T-helper 17 cell (primary cell): ENCODE measurements around the gene PCNT. TPM values are rescaled to one million over a fixed set of nuclear protein-coding genes. Genes with fewer than 3 reads are reported as not detected.

Experiments
- ATAC-seq: fragments of 150-1000 bp; cut with Tn5 transposase; 2 replicates; pipeline ENCODE4 v1.10.0; 2021; ENCODE audit warnings: mild to moderate bottlenecking, moderate library complexity
- DNase-seq, 3 donors: peaks; one replicate each; pipeline versions ENCODE4 v3.0.0 to v3.0.0-alpha.2; 2020 to 2021
- H3K9me3 ChIP-seq: one replicate; pipeline ENCODE4 v1.7.0; 2013; ENCODE audit warnings: low read length, mild to moderate bottlenecking; ENCODE audit not compliant: control insufficient read depth, poor library complexity, severe bottlenecking
- H3K27ac Mint-ChIP-seq: one replicate; pipeline ENCODE4 v1.8.0; 2022; ENCODE audit warnings: mild to moderate bottlenecking, moderate library complexity, mixed read lengths
- H3K27me3 Mint-ChIP-seq: one replicate; pipeline ENCODE4 v1.8.0; 2022; ENCODE audit warnings: mixed read lengths
- H3K36me3 Mint-ChIP-seq: one replicate; pipeline ENCODE4 v1.8.0; 2022; ENCODE audit warnings: low read depth, mixed read lengths
- H3K4me1 Mint-ChIP-seq: one replicate; pipeline ENCODE4 v1.8.0; 2022; ENCODE audit warnings: mild to moderate bottlenecking, mixed read lengths
- H3K4me3 Mint-ChIP-seq: one replicate; pipeline ENCODE4 v1.8.0; 2022; ENCODE audit warnings: mild to moderate bottlenecking, moderate library complexity, mixed read lengths
- total RNA-seq, 4 donors: library from RNA in 2 of 4; stranded (reverse) in 2 of 4; gene quantifications; one replicate each; pipeline ENCODE4 v1.2.3 and lab custom pipeline; 2022 to 2026

PCNT gene
- total RNA-seq, 2 donors from 2014 or later: 53.5 to 59.5 TPM

DNA sequence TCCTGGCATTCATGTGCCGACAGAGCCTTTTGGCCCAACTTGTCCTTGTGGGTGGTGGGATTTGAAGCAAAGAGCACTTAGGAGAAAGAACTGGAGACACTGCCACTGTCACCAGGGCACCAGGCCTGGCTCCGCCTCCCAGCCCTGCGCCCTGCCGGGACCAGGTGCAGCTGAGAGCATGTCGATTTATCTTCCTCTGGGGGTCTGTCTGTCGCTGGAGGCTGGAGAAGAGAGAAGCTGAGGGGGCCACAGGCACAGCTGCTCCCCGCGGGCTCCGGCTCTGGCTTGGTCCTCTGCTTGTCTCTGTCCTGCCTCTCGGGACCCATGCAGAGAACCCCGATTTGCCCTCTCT, 28.2 kb downstream of the PCNT start:
- no peaks in the 10 kb centered on the region for H3K27me3 Mint-ChIP-seq
- DNase-seq (no peak), ATAC-seq (no peak)
- peak overlapping the region; percentile 2 for H3K27ac Mint-ChIP-seq
- H3K4me3 Mint-ChIP-seq: no peak overlapping the region
- H3K4me1 Mint-ChIP-seq: peaks cover 3% of the 10 kb centered on the region
- H3K9me3 ChIP-seq: no peaks in the 10 kb centered on the region
- peaks cover 2% of the 10 kb centered on the region for H3K36me3 Mint-ChIP-seq

DNA sequence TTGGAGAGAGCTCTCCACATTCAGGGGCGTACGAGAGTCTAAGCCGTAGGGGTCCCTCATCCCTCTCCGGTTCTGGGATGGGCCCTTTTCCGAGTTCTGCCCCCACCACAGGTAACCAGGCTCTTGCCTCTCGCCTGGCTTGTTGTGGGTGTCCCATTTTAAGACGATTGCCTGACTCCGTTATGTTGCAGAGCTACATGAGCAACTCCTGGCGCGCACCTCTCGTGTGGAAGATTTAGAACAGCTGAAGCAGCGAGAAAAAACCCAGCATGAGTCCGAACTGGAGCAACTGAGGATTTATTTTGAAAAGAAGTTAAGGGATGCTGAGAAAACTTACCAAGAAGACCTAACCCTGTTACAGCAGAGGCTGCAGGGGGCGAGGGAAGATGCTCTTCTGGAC, 29.0 kb downstream of the PCNT start:
- DNase-seq: no peak
- Mint-ChIP-seq H3K27me3 (no peaks in the 10 kb centered on the region), H3K27ac (no peak overlapping the region), H3K4me3 (no peak overlapping the region), H3K36me3 (peaks cover 2% of the 10 kb centered on the region), H3K4me1 (peaks cover 3% of the 10 kb centered on the region)
- ATAC-seq: no peak
- H3K9me3 ChIP-seq: no peaks in the 10 kb centered on the region

DNA sequence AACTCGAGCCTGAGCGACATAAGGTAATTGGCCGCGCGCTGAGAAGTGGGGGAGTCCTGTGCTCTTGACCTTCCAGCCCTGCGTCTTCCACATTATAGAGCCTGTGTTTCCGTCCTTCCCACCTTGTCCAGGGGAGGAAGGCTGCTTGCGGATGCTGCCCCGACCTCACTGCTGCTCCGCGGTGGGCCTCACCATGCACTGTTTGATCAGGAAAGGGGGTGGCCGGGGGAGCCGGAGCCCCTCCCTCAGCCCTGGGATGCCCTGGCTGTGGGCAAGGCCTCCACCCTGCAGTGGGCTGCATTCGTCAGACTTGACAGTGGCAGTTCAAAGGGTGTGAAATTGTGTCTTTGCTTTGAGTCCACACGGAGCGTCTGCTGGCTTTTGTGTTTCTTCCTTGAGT, 30.1 kb downstream of the PCNT start:
- Mint-ChIP-seq H3K36me3 (peaks cover 2% of the 10 kb centered on the region), H3K27me3 (no peaks in the 10 kb centered on the region), H3K4me1 (peaks cover 5% of the 10 kb centered on the region), H3K4me3 (no peak overlapping the region), H3K27ac (no peak overlapping the region)
- H3K9me3 ChIP-seq: no peaks in the 10 kb centered on the region
- DNase-seq (no peak), ATAC-seq (no peak)

DNA sequence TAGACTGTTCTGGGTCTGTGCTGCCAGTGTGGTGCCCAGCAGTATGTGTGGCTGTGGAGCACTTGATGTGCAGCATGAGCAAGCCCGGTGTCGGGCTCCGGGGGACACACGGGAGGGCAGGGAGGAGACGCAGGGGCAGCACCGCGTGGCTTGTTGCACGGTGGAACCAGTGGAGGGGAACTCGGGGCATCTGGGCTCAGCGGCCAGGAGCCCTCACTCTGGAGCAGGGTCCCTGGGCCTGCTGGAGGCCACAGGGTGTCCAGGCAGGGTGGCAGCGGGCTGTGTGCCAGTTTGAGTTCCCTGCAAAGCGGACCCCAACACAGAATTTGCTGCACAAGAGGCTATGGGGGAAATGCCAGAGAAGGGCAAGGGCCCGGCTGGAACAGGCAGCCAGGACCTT, 30.6 kb downstream of the PCNT start:
- peak overlapping the region; percentile 66 for H3K27ac Mint-ChIP-seq

DNA sequence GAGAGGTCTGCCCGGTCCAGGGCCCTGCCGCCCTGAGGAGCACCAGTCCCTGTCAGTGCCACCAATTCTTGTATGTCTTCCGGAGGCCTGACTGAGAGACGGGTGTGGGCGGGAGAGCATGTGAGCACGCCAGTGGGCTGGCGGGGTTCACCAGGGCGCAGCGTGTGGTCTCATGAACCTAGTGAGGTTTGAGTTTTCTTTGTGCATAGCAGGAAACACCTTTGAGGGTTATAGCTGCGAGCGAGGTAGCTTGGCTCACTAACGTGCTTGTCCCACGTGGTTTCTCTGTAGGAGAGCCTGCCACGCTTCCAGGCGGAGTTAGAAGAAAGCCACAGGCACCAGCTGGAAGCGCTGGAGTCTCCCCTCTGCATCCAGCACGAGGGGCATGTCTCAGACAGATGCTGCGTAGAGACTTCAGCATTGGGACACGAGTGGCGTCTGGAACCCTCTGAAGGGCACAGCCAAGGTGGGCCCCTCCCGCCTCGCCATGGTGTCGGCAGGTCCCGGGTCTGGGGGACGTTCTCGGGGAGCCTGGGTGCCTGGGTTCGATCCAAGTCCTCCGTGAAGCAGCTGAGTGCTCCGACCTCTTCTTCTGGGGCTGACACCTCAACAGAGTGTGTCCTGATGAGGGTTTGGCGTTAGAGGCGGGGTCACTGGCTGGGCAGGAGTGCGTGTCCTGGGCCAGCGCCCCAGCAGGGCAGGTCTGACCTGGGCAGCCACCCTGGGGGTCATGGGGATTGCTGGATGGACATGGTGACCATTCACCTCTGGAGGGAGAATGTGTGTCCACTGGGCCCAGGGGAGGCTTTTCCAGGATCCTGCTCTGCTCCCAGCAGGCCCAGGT, 31.4 kb downstream of the PCNT start:
- Mint-ChIP-seq H3K27ac (peak overlapping the region; percentile 66), H3K4me1 (peaks cover 5% of the 10 kb centered on the region), H3K27me3 (no peaks in the 10 kb centered on the region), H3K36me3 (no peaks in the 10 kb centered on the region), H3K4me3 (no peak overlapping the region)
- no peak for DNase-seq
- no peaks in the 10 kb centered on the region for H3K9me3 ChIP-seq
- ATAC-seq: no peak

More for the DNA sequence above, 30.6 kb downstream of the PCNT start:
- Mint-ChIP-seq H3K36me3 (no peaks in the 10 kb centered on the region), H3K4me3 (no peak overlapping the region), H3K27me3 (no peaks in the 10 kb centered on the region), H3K4me1 (peaks cover 5% of the 10 kb centered on the region)
- ATAC-seq (no peak), DNase-seq (no peak)
- no peaks in the 10 kb centered on the region for H3K9me3 ChIP-seq

DNA sequence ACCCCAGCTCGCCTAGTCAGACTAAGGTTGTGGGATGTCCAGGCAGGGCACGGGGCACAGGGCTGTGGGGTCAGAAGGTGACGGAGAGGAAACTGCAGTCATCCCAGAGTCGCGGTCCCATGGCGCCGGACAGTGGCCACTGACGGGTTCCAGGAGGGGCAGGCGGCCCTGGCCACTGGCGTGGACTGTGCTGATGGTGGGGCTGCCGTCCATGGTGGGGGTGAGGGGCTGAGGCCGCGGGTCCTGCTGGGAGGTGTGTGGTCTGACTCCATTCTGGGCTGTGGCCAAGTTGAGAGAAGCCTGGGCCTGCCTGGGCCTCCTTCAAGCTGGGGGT, 32.0 kb downstream of the PCNT start:
- Mint-ChIP-seq H3K4me1 (peaks cover 7% of the 10 kb centered on the region), H3K27me3 (no peaks in the 10 kb centered on the region), H3K4me3 (no peak overlapping the region), H3K27ac (no peak overlapping the region), H3K36me3 (peaks cover 3% of the 10 kb centered on the region)
- ATAC-seq (no peak), DNase-seq (no peak)
- no peaks in the 10 kb centered on the region for H3K9me3 ChIP-seq

DNA sequence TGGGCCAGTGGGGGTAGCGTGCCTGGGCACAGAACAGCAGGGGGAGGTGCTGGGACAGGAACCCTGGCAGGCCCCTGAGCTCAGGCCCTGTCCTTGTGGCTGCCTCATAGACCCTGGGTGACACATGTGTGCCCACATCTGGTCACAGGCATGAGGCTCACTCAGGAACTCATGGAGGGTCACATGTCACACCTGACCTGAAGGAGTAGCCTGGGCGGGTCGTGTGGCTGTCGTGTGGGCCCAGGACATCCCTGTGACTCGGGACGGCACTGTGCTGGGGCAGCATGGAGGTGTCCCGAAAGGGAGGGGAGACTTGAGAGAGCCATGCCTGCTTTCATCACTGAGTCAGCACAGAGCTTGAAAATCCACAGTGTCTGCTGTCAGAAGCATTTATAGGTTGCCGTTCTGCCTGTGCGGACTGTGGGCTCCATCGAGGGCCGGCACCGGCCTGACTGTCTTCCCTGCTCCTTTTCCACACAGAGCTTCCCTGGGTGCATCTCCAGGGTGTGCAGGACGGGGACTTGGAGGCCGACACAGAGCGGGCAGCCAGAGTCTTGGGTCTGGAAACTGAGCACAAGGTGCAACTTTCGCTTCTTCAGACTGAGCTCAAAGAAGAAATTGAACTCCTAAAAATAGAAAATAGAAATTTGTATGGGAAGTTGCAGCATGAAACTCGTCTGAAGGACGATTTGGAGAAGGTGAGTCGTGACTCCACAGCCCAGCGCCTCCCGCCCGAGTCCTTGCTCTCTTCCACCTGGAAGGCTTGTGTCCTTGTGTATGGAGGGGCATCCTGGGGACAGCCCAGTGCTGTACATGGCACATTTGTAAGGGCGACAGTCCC, 32.8 kb downstream of the PCNT start:
- ATAC-seq (no peak), DNase-seq (no peak)
- Mint-ChIP-seq H3K4me1 (peaks cover 10% of the 10 kb centered on the region), H3K27me3 (no peaks in the 10 kb centered on the region), H3K4me3 (no peak overlapping the region), H3K36me3 (peaks cover 3% of the 10 kb centered on the region), H3K27ac (no peak overlapping the region)
- H3K9me3 ChIP-seq: no peaks in the 10 kb centered on the region

DNA sequence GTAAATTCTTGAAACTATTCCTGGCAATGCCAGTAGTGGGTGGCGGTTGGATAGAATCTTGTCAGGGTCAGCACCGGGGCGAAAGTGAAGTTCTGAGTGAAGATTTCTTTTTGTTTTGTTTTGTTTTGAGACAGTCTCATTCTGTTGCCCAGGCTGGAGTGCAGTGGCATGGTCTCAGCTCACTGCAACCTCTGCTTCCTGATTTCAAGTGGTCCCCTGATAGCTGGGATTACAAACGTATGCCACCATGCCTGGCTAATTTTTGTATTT, 33.3 kb downstream of the PCNT start:
- H3K27me3 Mint-ChIP-seq: no peaks in the 10 kb centered on the region
- ATAC-seq: no peak
- H3K27ac Mint-ChIP-seq: no peak overlapping the region
- no peaks in the 10 kb centered on the region for H3K9me3 ChIP-seq
- H3K36me3 Mint-ChIP-seq: peaks cover 3% of the 10 kb centered on the region
- H3K4me1 Mint-ChIP-seq: peaks cover 16% of the 10 kb centered on the region
- no peak overlapping the region for H3K4me3 Mint-ChIP-seq
- no peak for DNase-seq

DNA sequence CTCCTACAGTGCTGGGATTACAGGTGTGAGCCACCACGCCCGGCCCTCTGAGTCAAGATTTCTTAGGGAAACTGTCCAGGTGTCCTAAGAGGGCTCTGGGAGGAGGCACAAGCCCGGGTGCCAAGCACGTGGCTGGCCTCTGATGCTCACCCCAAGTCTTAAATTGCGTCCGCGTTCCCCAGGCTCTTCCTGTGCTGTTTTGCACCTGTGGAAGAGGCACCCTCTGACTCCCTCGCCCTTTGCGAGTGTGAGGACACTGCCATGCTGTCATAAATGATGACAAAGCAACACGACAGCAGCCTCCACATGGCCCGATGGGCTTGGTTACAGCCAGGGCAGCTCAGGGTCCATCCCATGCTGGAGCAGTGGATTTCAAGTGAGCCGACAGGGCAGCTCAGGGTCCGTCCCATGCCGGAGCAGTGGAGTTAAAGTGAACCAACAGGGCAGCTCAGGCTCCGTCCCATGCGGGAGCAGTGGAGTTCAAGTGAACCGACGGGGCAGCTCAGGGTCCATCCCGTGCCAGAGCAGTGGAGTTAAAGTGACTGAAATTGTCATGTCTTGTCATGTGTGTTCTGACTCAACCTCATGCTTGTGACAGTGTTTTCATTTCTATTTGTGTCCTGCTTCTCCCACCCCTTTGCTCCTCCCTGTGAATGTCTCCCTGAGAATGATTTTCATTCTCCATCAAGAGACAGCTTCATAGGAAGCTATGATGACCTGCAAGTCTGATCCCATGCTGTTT, 33.9 kb downstream of the PCNT start:
- H3K27ac Mint-ChIP-seq: no peak overlapping the region
- H3K36me3 Mint-ChIP-seq: peaks cover 3% of the 10 kb centered on the region

DNA sequence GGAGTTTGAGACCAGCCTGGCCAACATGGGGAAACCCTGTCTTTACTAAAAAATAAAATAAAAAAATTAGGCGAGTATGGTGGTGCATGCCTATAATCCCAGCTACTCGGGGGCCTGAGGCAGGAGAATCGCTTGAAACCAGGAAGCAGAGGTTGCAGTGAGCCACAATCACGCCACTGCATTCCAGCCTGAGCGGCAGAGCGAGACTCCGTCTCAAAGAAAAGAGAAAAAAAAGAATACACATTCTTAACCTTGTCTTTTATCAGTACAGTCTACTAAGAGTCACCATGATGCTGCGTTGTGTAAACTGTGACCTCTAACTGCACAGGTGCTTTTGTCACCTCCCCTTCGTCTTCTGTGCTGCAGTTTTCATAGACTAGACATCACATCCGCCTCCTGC, 37.2 kb downstream of the PCNT start:
- Mint-ChIP-seq H3K4me3 (no peak overlapping the region), H3K27ac (no peak overlapping the region), H3K27me3 (no peaks in the 10 kb centered on the region), H3K4me1 (peaks cover 21% of the 10 kb centered on the region), H3K36me3 (peaks cover 6% of the 10 kb centered on the region)
- DNase-seq (no peak), ATAC-seq (no peak)
- H3K9me3 ChIP-seq: no peaks in the 10 kb centered on the region

More for the DNA sequence above, 33.9 kb downstream of the PCNT start:
- Mint-ChIP-seq H3K4me1 (peaks cover 21% of the 10 kb centered on the region), H3K4me3 (no peak overlapping the region), H3K27me3 (no peaks in the 10 kb centered on the region)
- no peak for ATAC-seq
- no peak for DNase-seq
- no peaks in the 10 kb centered on the region for H3K9me3 ChIP-seq

DNA sequence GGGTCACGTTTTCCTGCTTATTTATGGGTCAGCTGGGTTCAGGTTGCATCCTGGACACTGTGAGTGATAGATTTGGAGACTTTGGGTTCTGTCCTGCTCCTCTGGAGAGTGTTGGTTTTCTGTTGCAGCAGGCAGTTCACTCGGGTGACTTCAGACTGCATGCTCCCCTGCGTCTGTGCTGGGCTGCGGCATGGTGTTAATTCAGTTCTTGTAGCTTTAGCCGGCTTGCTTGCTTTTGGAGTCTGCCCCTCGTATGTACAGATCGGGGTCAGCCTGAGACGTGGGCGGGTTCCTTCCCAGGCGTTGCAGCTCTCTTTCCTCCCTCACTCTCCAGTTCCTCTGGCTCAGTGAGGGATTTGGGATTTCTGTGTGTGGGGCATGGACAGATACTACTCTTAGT, 38.0 kb downstream of the PCNT start:
- H3K27ac Mint-ChIP-seq: peak overlapping the region; percentile 87
- H3K4me3 Mint-ChIP-seq: peak overlapping the region; percentile 50
- ATAC-seq (no peak), DNase-seq (no peak)
- peaks cover 6% of the 10 kb centered on the region for H3K36me3 Mint-ChIP-seq
- no peaks in the 10 kb centered on the region for H3K9me3 ChIP-seq
- H3K27me3 Mint-ChIP-seq: no peaks in the 10 kb centered on the region
- H3K4me1 Mint-ChIP-seq: peaks cover 21% of the 10 kb centered on the region

DNA sequence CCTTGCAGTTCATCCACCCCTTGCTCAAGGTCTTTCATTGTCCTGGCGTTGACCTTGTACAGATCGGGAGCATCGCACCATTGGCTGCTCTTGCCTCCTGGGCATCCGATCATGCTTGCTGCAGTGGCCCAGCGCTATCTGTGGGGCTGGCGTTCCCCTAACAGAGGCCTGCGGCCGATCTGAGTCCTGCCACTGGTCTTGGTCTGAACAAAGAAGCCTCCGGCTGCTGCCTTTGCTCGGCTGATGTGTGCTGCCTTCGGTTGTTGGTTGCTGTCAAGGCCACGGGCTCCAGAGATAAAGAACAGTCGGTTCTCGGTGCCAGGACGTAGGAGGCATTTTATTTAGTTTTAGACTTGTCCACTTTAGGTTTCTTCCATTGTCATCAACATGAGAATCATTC, 39.0 kb downstream of the PCNT start:
- H3K36me3 Mint-ChIP-seq: peaks cover 6% of the 10 kb centered on the region
- H3K4me1 Mint-ChIP-seq: peaks cover 21% of the 10 kb centered on the region
- H3K9me3 ChIP-seq: no peaks in the 10 kb centered on the region
- ATAC-seq (no peak), DNase-seq (no peak)
- H3K27ac Mint-ChIP-seq: peak overlapping the region; percentile 87
- H3K27me3 Mint-ChIP-seq: no peaks in the 10 kb centered on the region
- no peak overlapping the region for H3K4me3 Mint-ChIP-seq

DNA sequence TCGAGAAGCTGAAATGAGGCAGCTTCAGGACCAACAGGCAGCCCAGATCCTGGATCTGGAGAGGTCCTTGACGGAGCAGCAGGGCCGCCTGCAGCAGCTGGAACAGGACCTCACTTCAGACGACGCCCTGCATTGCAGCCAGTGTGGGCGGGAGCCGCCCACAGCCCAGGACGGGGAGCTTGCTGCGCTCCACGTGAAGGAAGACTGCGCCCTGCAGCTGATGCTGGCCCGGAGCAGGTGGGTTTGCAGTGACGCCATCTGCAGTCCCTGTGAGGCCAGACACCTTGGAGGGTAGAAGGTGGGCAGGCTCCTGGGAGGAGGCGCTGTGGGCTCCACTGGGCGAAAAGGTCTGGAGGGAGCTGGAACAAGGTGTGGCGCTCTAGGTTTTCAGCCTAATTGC, 39.7 kb downstream of the PCNT start:
- H3K4me3 Mint-ChIP-seq: no peak overlapping the region
- DNase-seq (no peak), ATAC-seq (no peak)
- H3K36me3 Mint-ChIP-seq: peaks cover 6% of the 10 kb centered on the region
- no peaks in the 10 kb centered on the region for H3K9me3 ChIP-seq
- no peaks in the 10 kb centered on the region for H3K27me3 Mint-ChIP-seq
- H3K4me1 Mint-ChIP-seq: peaks cover 22% of the 10 kb centered on the region
- no peak overlapping the region for H3K27ac Mint-ChIP-seq
